GM12801 (cell line): ENCODE measurements around the gene KIF26A.

Experiments used
- TF ChIP-seq, protein P1 (sequence below): IDR thresholded peaks from one replicate; pipeline ENCODE4 v1.5.1; 2011; ENCODE audit warnings: control low read depth; ENCODE audit not compliant: insufficient read length; ENCODE audit errors: extremely low read depth

Gene KIF26A

DNA sequence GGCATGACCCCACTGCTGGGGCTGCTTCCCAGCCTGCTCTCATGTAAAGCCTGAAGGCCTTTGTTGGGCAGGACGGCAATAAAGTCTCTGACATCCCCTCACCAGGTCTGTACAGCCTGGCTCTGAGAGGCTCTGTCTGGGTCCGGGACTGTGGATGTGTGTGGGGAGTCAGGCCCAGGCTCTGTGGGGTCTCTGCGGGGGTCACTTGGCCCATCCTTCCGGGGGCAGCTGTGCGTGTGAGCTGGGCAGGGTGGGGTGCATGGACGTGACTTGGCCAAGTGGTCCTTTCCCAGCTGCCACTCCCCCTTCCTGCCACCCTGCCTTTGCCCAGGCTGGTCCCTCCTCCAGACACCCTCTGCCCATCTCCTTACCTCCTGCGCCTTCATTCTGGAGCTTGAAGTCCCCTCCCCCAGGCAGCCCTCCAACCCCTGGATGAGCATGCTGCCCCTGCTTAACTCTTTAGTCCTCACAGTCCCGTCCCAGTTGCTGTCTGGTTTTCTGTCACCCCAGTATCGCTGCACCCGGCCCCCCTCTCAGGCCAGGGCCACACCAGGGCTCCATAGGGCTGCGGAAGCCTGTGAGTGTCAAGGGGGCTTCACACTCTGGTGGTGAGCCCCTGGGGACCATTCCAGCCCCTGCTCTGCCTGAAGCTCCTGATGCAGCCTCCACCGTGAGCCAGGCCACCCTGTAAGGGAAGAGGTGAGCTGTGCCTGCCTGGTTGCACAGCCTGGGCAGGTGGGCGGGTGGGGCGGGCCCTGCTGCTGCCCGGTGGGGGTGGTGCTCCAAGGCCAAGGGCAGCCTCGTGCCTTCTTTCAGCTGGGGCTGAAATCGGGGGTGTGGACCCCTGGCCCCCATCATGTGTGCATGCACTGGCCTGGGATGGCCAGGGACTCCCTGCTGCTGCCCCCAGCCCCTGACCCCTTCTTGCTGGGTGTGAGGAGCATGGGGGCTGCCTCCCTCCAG is 25.5 kb upstream of the KIF26A start:
- TF ChIP-seq, protein P1, sequence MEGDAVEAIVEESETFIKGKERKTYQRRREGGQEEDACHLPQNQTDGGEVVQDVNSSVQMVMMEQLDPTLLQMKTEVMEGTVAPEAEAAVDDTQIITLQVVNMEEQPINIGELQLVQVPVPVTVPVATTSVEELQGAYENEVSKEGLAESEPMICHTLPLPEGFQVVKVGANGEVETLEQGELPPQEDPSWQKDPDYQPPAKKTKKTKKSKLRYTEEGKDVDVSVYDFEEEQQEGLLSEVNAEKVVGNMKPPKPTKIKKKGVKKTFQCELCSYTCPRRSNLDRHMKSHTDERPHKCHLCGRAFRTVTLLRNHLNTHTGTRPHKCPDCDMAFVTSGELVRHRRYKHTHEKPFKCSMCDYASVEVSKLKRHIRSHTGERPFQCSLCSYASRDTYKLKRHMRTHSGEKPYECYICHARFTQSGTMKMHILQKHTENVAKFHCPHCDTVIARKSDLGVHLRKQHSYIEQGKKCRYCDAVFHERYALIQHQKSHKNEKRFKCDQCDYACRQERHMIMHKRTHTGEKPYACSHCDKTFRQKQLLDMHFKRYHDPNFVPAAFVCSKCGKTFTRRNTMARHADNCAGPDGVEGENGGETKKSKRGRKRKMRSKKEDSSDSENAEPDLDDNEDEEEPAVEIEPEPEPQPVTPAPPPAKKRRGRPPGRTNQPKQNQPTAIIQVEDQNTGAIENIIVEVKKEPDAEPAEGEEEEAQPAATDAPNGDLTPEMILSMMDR: no peak

DNA sequence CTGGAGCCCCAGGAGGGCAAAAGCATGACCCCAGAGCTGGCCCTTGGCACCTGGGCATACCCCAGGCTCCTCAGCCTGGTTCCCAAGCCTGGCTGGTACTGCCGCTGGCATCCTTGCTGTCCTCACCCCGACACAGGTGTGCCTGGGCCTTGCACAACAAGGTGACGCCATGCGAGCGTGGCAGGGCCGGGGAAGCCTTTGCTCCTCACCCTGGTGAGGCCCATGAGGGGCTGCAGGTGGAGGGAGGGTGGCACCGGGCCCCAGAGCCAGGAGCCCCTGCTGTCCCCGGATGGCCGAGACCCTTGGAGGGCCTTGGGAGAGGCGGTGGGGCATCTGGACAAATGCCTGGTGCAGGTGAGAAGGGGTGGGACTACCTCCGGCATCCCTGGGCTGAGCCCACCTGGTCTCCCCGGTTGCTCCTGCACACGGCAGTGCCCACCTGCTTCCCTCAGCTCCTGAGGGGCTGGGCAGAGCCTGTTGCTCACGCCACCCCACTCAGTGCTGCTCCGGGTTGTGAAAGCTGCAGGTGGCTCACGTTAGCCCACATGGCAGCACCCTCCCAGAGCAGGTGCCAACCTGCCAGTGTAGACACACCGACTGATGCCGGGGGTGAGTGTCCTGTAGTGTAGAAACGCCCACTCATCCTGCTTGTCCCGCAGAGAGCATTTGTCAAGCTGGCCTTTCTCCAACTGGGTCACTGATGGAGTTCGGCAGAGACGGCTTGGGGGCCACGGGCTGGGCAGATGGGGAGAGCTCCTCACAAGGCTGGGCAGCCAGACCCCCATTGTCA is 24.6 kb upstream of the KIF26A start:
- TF ChIP-seq, protein P1: no peak

DNA sequence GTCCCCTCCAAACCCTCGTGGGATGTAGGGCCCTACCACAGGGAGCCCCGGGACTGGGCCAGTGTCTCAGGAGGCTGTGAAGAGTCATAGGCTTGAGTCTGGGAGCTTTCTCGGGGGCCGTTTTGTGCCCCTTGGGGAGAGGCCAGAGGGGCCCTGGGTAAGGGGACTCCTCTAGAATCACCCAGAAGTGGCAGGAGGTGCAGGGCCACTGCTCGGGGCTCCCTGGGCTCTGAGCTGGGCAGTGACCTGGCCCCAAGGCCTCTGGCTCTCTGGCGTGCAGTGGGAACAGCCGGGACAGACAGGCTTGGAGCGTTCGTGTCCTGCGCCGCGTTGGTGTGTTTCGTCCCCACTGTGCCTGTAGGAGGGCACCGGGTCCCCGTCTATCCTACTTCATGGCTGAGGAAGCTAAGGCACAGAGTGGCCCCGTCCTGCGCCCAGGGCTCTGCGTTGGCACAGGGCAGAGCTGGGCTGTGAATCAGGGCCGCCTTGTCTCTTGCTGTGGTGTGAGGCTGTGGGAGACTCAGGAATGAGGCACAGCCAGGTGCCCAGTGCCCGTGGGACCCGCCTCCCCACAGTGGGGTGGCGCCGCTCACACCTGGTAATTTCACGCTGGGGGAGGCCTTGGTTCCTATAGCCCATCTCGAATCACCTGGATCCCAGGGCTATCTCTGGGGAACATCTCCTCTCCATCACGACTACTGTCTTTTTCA is 23.8 kb upstream of the KIF26A start:
- TF ChIP-seq, protein P1: no peak

DNA sequence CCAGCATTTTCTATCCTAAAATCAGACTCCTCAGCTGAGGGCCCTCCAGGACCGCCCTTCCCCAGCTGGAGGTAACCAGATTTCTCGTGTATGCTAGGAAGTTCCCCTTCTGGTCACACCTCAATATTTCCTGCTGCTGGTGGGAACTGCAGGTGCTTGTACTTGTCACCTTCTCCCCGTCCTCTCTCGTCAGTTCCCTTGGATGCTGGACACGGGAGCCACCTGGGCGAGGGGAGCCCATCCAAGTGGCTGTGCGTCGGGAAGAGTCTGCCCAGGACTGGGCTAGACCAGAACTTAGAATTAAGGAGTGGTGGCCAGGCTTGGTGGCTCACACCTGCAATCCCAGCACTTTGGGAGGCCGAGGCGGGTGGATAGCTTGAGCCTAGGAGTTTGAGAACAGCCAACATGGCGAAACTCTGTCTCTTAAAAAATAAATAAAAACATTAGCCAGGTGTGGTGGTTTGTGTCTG is 23.2 kb upstream of the KIF26A start:
- TF ChIP-seq, protein P1: no peak

DNA sequence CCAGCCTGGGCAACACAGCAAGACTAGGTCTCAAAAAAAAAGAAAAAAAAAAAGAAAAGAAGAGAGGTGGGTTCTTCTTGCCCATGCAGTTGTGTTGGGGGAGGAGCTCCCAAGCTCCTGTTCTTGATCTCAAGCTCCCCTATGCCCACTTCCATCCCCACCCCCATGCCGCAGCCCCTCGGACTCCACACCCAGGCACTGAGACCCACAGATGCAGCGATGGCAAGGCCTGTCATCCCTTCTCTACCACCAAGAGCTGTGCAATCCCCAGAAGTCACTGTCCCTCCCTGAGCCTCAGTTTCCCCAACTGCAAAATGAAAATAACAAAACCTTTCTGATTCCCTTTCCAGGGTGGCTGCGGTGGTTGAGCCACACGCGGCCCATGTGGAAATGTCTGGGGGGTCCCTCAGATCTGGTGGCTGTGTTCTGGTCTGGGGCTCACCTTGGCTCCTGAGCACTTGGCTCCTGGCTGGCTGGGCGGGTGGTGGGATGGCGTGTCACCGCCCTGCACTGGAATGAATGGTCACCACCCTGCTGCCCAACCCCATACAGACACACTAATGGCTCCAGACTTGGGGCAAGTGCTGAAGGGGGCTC is 22.6 kb upstream of the KIF26A start:
- TF ChIP-seq, protein P1: no peak

DNA sequence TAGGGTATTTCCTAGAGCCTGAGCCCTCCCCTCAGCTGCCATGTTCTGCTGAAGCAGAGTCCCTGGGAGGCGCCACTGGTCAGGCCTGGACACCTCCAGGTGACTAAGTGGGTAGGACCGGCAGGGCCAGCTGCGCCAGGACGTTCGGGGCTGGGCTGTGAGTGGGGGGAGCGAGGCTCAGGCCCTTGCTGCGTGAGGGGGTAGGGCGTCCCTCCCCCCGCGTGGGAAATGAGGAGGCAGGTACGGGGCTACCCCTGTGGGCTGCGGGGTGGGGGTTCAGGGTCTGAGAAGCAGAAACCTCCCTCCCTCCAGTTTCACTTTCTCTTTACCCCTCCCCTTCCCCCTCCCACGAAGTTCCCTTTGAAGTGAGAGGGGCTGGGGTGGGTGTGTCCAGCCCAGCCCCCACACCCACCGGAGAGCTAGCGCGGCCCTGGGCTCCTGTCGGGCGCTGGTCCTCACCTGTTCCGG is 22.1 kb upstream of the KIF26A start:
- TF ChIP-seq, protein P1: no peak
